ENCODE measurements around the gene TACC2.

Gene TACC2

GRCh38 chr10:122171302-122172075 is 182.5 kb downstream of the TACC2 start:
- DNase-seq: no peak

GRCh38 chr10:122172361-122173008 is 183.5 kb downstream of the TACC2 start:
- no peak for DNase-seq

- no peak for DNase-seq
Measured at GRCh38 chr10:122173337-122173736, 184.4 kb downstream of the TACC2 start.

GRCh38 chr10:122173766-122174435 is 184.9 kb downstream of the TACC2 start:
- DNase-seq: no peak

- no peak for DNase-seq
Measured at GRCh38 chr10:122176232-122177213, 187.6 kb downstream of the TACC2 start.

- DNase-seq: no peak
Measured at GRCh38 chr10:122178655-122179054, 189.7 kb downstream of the TACC2 start.

GRCh38 chr10:122181041-122181732 is 192.2 kb downstream of the TACC2 start:
- peak; percentile 47 for DNase-seq

GRCh38 chr10:122181876-122182275 is 192.9 kb downstream of the TACC2 start:
- no peak for DNase-seq

- DNase-seq: no peak
Measured at GRCh38 chr10:122182308-122182707, 193.3 kb downstream of the TACC2 start.

- no peak for DNase-seq
Measured at GRCh38 chr10:122184254-122184653, 195.3 kb downstream of the TACC2 start.

- no peak for DNase-seq
Measured at GRCh38 chr10:122185643-122186042, 196.7 kb downstream of the TACC2 start.

- DNase-seq: no peak
Measured at GRCh38 chr10:122186816-122187810, 198.2 kb downstream of the TACC2 start.

GRCh38 chr10:122188706-122189105 is 199.7 kb downstream of the TACC2 start:
- no peak for DNase-seq

- no peak for DNase-seq
Measured at GRCh38 chr10:122189185-122189584, 200.2 kb downstream of the TACC2 start.

- no peak for DNase-seq
Measured at GRCh38 chr10:122190176-122190943, 201.4 kb downstream of the TACC2 start.

GRCh38 chr10:122191936-122192541 is 203.1 kb downstream of the TACC2 start:
- DNase-seq: no peak

GRCh38 chr10:122194251-122194650 is 205.3 kb downstream of the TACC2 start:
- DNase-seq: no peak

- no peak for DNase-seq
Measured at GRCh38 chr10:122196218-122196617, 207.3 kb downstream of the TACC2 start.

- no peak for DNase-seq
Measured at GRCh38 chr10:122197611-122198222, 208.8 kb downstream of the TACC2 start.

Measured in NCI-H510A treated with DMSO at 0.1 percent for 48 hours (cell line).